ENCODE data around the gene SRPK2. TPM values are rescaled to one million over a fixed set of nuclear protein-coding genes. Genes with fewer than 3 reads are reported as not detected.
"Not testable (repeated sequence)": the region's sequence is repeated elsewhere in the genome, so short reads cannot be mapped to it uniquely, and the experiment has no call there.

Gene SRPK2
- total RNA-seq, 4 donors from 2014 or later = 61.7 to 89.1 (median 78.4) TPM

GRCh38 chr7:105339404-105340323 lies 49.1 kb downstream of the SRPK2 start:
- no peak overlapping the region for H3K27ac ChIP-seq
- TF ChIP-seq POLR2AphosphoS5 (IDR thresholded peaks at IDR 0.05) = no peak
- TF ChIP-seq CTCF (IDR thresholded peaks at IDR 0.05) = no peak
- no peak for TF ChIP-seq POLR2A (IDR thresholded peaks at IDR 0.05)
- no peak for TF ChIP-seq EP300 (IDR thresholded peaks at IDR 0.05)
- no peaks in the 10 kb centered on the region for H3K9me3 ChIP-seq
- no peak overlapping the region for H3K4me3 ChIP-seq
- H3K27me3 ChIP-seq = no peaks in the 10 kb centered on the region
- no peaks in the 10 kb centered on the region for H3K4me1 ChIP-seq
- 80% methylated on average over 12 of the region's 12 CpGs for WGBS
- H3K36me3 ChIP-seq = no peaks in the 10 kb centered on the region
- no peak for DNase-seq (ENCODE audit: low spot score in 2 of 2)

GRCh38 chr7:105337529-105337928 lies 51.2 kb downstream of the SRPK2 start:
- no peaks in the 10 kb centered on the region for H3K27me3 ChIP-seq
- no peak for DNase-seq (ENCODE audit: low spot score in 2 of 2)
- 48% methylated on average over 4 of the region's 4 CpGs for WGBS
- TF ChIP-seq CTCF (IDR thresholded peaks at IDR 0.05) (no peak), EP300 (IDR thresholded peaks at IDR 0.05) (no peak), POLR2A (IDR thresholded peaks at IDR 0.05) (no peak), POLR2AphosphoS5 (IDR thresholded peaks at IDR 0.05) (no peak)
- H3K27ac ChIP-seq = no peak overlapping the region
- H3K4me1 ChIP-seq = no peaks in the 10 kb centered on the region
- no peak overlapping the region for H3K4me3 ChIP-seq
- no peaks in the 10 kb centered on the region for H3K9me3 ChIP-seq
- H3K36me3 ChIP-seq = no peaks in the 10 kb centered on the region

- Histone ChIP-seq H3K36me3 (no peaks in the 10 kb centered on the region), H3K4me3 (no peak overlapping the region), H3K9me3 (no peaks in the 10 kb centered on the region), H3K27me3 (no peaks in the 10 kb centered on the region), H3K27ac (no peak overlapping the region), H3K4me1 (no peaks in the 10 kb centered on the region)
- no peak for DNase-seq (ENCODE audit: low spot score in 2 of 2)
- 1% methylated on average over 1 of the region's 1 CpG for WGBS
- TF ChIP-seq CTCF (IDR thresholded peaks at IDR 0.05) (peak in 1 of 2 donors; percentile 19), EP300 (IDR thresholded peaks at IDR 0.05) (no peak), POLR2A (IDR thresholded peaks at IDR 0.05) (no peak), POLR2AphosphoS5 (IDR thresholded peaks at IDR 0.05) (no peak)
Measured at GRCh38 chr7:105336009-105336408, 52.7 kb downstream of the SRPK2 start.

- H3K4me3 ChIP-seq; DNase-seq (ENCODE audit: low spot score in 2 of 2); H3K27me3 ChIP-seq; H3K4me1 ChIP-seq; H3K9me3 ChIP-seq; H3K27ac ChIP-seq; H3K36me3 ChIP-seq: not testable (repeated sequence)
- 61% methylated on average over 5 of the region's 5 CpGs for WGBS
Measured at GRCh38 chr7:105332661-105333060, 56.1 kb downstream of the SRPK2 start.

- H3K27ac ChIP-seq = no peak overlapping the region
- no peaks in the 10 kb centered on the region for H3K4me1 ChIP-seq
- 93% methylated on average over 3 of the region's 3 CpGs for WGBS
- no peaks in the 10 kb centered on the region for H3K36me3 ChIP-seq
- no peak for DNase-seq (ENCODE audit: low spot score in 2 of 2)
- H3K4me3 ChIP-seq = no peak overlapping the region
- TF ChIP-seq POLR2AphosphoS5 (IDR thresholded peaks at IDR 0.05) (no peak), CTCF (IDR thresholded peaks at IDR 0.05) (no peak), EP300 (IDR thresholded peaks at IDR 0.05) (no peak), POLR2A (IDR thresholded peaks at IDR 0.05) (no peak)
- no peaks in the 10 kb centered on the region for H3K9me3 ChIP-seq
- H3K27me3 ChIP-seq = no peaks in the 10 kb centered on the region
Measured at GRCh38 chr7:105330526-105330925, 58.2 kb downstream of the SRPK2 start.

Data from suprapubic skin (tissue), 4 donors.